ENCODE measurements around the gene FARS2. TPM values are rescaled to one million over a fixed set of nuclear protein-coding genes. Genes with fewer than 3 reads are reported as not detected.

FARS2 gene
- total and polyA plus RNA-seq, 9 of the 15 experiments (the other 6 are each of a cell fraction or from before 2014, with no cell fraction given): 16.5 to 62.2 (median 27.0) TPM

GRCh38 chr6:5674141-5674540 lies 412.8 kb downstream of the FARS2 start:
- no peak overlapping the region for H3K9ac ChIP-seq (ENCODE audit: insufficient read depth in 1 of 2, low read depth in 2 of 2, low read length in 2 of 2)
- H3K4me1 ChIP-seq (replicated peaks in 1 of 2; ENCODE audit: control insufficient read depth in 2 of 2, insufficient read depth in 2 of 2, low read length in 2 of 2): peaks cover 0 to 17% of the 10 kb centered on the region in 2 experiments; a peak in 4 of 5 replicates
- intact Hi-C loops (cut with micrococcal nuclease) (loop anchor here (5.0 kb wide), 1 partner anchor 202 kb away; no protein-coding TSS in a partner anchor), in situ Hi-C loops (cut with MboI) (no loop called here)
- ChIA-PET CTCF (ENCODE audit: low intra/inter-chr PET ratio) (no interaction called here), POLR2A (no interaction called here)
- H3K9me1 ChIP-seq (ENCODE audit: control insufficient read depth, insufficient read depth, low read length): no peaks in the 10 kb centered on the region
- H3K27ac ChIP-seq (ENCODE audit: extremely low read depth, low read depth, low read length): no peak overlapping the region
- H3K36me3 ChIP-seq (ENCODE audit: control insufficient read depth, insufficient read depth, low read length): no peaks in the 10 kb centered on the region
- WGBS (ENCODE audit: insufficient coverage, low coverage, missing lambda C conversion rate): 41% methylated on average over 3 of the region's 3 CpGs
- DNase-seq (ENCODE audit: extremely low read depth in 1 of 4, low spot score in 3 of 4) (no peak), FAIRE-seq (no peak), ATAC-seq (no peak)
- BruUV-seq (replicated peaks): no TSS peak
- no peaks in the 10 kb centered on the region for H3K79me2 ChIP-seq (ENCODE audit: control insufficient read depth, insufficient read depth, low read length)
- H3K9me3 ChIP-seq (replicated peaks; ENCODE audit: control insufficient read depth, insufficient read depth, low read depth, low read length): no peaks in the 10 kb centered on the region
- no peak overlapping the region for H3K4me2 ChIP-seq (ENCODE audit: insufficient read depth, low read length)
- no peak overlapping the region for H3K4me3 ChIP-seq
- no peak overlapping the region for H2AFZ ChIP-seq (ENCODE audit: low read depth, low read length)
- H4K20me1 ChIP-seq (replicated peaks; ENCODE audit: control insufficient read depth, insufficient read depth, low read length): no peaks in the 10 kb centered on the region
- H3K27me3 ChIP-seq (ENCODE audit: control insufficient read depth in 2 of 2, insufficient read depth in 2 of 2, low read length in 2 of 2): no peaks in the 10 kb centered on the region
- TF ChIP-seq CSDE1 (IDR thresholded peaks at IDR 0.05): no peak
- no peak for TF ChIP-seq NCOA6 (IDR thresholded peaks at IDR 0.05)
- TF ChIP-seq RFX1 (IDR thresholded peaks at IDR 0.05): no peak
- TF ChIP-seq EWSR1 (IDR thresholded peaks at IDR 0.05; ENCODE audit: borderline replicate concordance, low read depth, partially characterized antibody): no peak
- TF ChIP-seq TEAD2 (tag; IDR thresholded peaks at IDR 0.05): no peak
- no peak for TF ChIP-seq NR2F6 (CRISPR knock-in tag; IDR thresholded peaks at IDR 0.05)
- no peak for TF ChIP-seq HMG20B (CRISPR knock-in tag; IDR thresholded peaks at IDR 0.05)
- TF ChIP-seq BRD9 (IDR thresholded peaks at IDR 0.05; ENCODE audit: low read depth, partially characterized antibody): no peak
- no peak for TF ChIP-seq RERE (CRISPR knock-in tag; IDR thresholded peaks at IDR 0.05; ENCODE audit: borderline replicate concordance)
- no peak for TF ChIP-seq ZNF431 (CRISPR knock-in tag; IDR thresholded peaks at IDR 0.05)
- TF ChIP-seq ZC3H11A (IDR thresholded peaks at IDR 0.05; ENCODE audit: low read depth, low read length): no peak
- TF ChIP-seq, protein P1, sequence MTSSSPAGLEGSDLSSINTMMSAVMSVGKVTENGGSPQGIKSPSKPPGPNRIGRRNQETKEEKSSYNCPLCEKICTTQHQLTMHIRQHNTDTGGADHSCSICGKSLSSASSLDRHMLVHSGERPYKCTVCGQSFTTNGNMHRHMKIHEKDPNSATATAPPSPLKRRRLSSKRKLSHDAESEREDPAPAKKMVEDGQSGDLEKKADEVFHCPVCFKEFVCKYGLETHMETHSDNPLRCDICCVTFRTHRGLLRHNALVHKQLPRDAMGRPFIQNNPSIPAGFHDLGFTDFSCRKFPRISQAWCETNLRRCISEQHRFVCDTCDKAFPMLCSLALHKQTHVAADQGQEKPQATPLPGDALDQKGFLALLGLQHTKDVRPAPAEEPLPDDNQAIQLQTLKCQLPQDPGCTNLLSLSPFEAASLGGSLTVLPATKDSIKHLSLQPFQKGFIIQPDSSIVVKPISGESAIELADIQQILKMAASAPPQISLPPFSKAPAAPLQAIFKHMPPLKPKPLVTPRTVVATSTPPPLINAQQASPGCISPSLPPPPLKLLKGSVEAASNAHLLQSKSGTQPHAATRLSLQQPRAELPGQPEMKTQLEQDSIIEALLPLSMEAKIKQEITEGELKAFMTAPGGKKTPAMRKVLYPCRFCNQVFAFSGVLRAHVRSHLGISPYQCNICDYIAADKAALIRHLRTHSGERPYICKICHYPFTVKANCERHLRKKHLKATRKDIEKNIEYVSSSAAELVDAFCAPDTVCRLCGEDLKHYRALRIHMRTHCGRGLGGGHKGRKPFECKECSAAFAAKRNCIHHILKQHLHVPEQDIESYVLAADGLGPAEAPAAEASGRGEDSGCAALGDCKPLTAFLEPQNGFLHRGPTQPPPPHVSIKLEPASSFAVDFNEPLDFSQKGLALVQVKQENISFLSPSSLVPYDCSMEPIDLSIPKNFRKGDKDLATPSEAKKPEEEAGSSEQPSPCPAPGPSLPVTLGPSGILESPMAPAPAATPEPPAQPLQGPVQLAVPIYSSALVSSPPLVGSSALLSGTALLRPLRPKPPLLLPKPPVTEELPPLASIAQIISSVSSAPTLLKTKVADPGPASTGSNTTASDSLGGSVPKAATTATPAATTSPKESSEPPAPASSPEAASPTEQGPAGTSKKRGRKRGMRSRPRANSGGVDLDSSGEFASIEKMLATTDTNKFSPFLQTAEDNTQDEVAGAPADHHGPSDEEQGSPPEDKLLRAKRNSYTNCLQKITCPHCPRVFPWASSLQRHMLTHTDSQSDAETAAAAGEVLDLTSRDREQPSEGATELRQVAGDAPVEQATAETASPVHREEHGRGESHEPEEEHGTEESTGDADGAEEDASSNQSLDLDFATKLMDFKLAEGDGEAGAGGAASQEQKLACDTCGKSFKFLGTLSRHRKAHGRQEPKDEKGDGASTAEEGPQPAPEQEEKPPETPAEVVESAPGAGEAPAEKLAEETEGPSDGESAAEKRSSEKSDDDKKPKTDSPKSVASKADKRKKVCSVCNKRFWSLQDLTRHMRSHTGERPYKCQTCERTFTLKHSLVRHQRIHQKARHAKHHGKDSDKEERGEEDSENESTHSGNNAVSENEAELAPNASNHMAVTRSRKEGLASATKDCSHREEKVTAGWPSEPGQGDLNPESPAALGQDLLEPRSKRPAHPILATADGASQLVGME (CRISPR knock-in tag; IDR thresholded peaks at IDR 0.05): no peak
- TF ChIP-seq RNF2 (IDR thresholded peaks at IDR 0.05): no peak
- TF ChIP-seq HNRNPLL (IDR thresholded peaks at IDR 0.05; ENCODE audit: low read depth, low read length, poor library complexity, severe bottlenecking): no peak
